Stomach (tissue), 4 donors: Measurements from ENCODE around the gene TRIP6.

Experiments
- EP300 ChIP-seq: sonication (generic); formaldehyde crosslinking; IDR thresholded peaks from one replicate; pipeline ENCODE4 v1.6.1; 2017; ENCODE audit warnings: antibody characterized with exemption
- POLR2A ChIP-seq, 4 donors: fragments of 450-650 bp; IDR thresholded peaks; one replicate each; pipeline ENCODE4 v1.6.1; 2016; ENCODE audit warnings: antibody characterized with exemption in 4 of 4, control low read depth in 2 of 4, mild to moderate bottlenecking in 1 of 4, moderate library complexity in 1 of 4
- POLR2AphosphoS5 ChIP-seq, 3 donors: sonication (generic); formaldehyde crosslinking; IDR thresholded peaks; one replicate each; pipeline ENCODE4 v1.6.1; 2016; ENCODE audit warnings: antibody characterized with exemption in 3 of 3
- TF ChIP-seq, protein P1 (sequence below), 7 experiments: fragments of 450-650 bp in 4 of 7; fragments of 200-600 bp in 3 of 7; sonication (generic) in 3 of 7; IDR thresholded peaks; one replicate each; pipeline ENCODE4 v1.5.1; 2016 to 2019; ENCODE audit warnings: antibody characterized with exemption in 7 of 7, control low read depth in 2 of 7, mild to moderate bottlenecking in 1 of 7

DNA sequence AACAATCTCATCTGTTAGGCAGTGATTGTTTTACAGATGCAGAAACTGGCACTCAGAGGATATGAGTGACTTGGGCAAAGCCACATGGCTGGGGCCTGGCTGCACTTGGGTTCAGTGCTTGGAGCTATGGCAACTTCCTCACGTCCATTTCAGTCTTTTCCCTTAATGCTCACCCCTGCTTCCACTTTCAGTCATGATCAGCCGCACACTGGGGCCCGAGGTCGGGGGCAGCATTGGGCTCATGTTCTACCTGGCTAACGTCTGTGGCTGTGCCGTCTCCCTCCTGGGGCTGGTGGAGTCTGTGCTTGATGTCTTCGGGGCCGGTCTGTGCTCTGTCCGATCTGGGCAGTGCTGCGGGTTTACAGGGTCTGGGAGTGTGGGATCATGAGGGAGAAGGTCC lies 11.7 kb upstream of the TRIP6 start:
- TF ChIP-seq, protein P1, sequence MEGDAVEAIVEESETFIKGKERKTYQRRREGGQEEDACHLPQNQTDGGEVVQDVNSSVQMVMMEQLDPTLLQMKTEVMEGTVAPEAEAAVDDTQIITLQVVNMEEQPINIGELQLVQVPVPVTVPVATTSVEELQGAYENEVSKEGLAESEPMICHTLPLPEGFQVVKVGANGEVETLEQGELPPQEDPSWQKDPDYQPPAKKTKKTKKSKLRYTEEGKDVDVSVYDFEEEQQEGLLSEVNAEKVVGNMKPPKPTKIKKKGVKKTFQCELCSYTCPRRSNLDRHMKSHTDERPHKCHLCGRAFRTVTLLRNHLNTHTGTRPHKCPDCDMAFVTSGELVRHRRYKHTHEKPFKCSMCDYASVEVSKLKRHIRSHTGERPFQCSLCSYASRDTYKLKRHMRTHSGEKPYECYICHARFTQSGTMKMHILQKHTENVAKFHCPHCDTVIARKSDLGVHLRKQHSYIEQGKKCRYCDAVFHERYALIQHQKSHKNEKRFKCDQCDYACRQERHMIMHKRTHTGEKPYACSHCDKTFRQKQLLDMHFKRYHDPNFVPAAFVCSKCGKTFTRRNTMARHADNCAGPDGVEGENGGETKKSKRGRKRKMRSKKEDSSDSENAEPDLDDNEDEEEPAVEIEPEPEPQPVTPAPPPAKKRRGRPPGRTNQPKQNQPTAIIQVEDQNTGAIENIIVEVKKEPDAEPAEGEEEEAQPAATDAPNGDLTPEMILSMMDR (IDR thresholded peaks at IDR 0.05) = no peak
- TF ChIP-seq EP300 (no peak), POLR2AphosphoS5 (IDR thresholded peaks at IDR 0.05) (no peak), POLR2A (IDR thresholded peaks at IDR 0.05) (no peak)
